DOHH2 (cell line): ENCODE data around the gene WNT2.

ENCODE experiments used
- EZH2phosphoT487 ChIP-seq: fragments of 200-600 bp; sonication (generic); IDR thresholded peaks from 2 replicates; pipeline ENCODE4 v1.6.1; 2017; ENCODE audit warnings: borderline replicate concordance, mild to moderate bottlenecking, antibody characterized with exemption, low read length, moderate library complexity, mixed read lengths
- TF ChIP-seq, protein P1 (sequence below): fragments of 200-600 bp; sonication (generic); IDR thresholded peaks from one replicate; pipeline ENCODE4 v1.5.1; 2014; ENCODE audit warnings: antibody characterized with exemption, mild to moderate bottlenecking, low read depth, low read length; ENCODE audit not compliant: poor library complexity, severe bottlenecking

- TF ChIP-seq, protein P1, sequence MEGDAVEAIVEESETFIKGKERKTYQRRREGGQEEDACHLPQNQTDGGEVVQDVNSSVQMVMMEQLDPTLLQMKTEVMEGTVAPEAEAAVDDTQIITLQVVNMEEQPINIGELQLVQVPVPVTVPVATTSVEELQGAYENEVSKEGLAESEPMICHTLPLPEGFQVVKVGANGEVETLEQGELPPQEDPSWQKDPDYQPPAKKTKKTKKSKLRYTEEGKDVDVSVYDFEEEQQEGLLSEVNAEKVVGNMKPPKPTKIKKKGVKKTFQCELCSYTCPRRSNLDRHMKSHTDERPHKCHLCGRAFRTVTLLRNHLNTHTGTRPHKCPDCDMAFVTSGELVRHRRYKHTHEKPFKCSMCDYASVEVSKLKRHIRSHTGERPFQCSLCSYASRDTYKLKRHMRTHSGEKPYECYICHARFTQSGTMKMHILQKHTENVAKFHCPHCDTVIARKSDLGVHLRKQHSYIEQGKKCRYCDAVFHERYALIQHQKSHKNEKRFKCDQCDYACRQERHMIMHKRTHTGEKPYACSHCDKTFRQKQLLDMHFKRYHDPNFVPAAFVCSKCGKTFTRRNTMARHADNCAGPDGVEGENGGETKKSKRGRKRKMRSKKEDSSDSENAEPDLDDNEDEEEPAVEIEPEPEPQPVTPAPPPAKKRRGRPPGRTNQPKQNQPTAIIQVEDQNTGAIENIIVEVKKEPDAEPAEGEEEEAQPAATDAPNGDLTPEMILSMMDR, result no peak
- TF ChIP-seq EZH2phosphoT487, result no peak
Measured at GRCh38 chr7:117281562-117281961, 41.3 kb downstream of the WNT2 start.
